CD14-positive monocyte (primary cell): ENCODE results near the gene TADA3. TPM values are rescaled to one million over a fixed set of nuclear protein-coding genes. Genes with fewer than 3 reads are reported as not detected.

Source experiments
- DNase-seq, 3 donors: peaks; one replicate each; pipeline ENCODE4 v3.0.0-alpha.2; 2011 to 2022
- H2AFZ ChIP-seq: 2 replicates; pipeline ENCODE4 v1.6.0; 2012; ENCODE audit warnings: mild to moderate bottlenecking, low read depth, low read length, inconsistent platforms; ENCODE audit not compliant: insufficient read depth, poor library complexity, severe bottlenecking
- H3K27ac ChIP-seq, 2 donors: 1 replicate in 1 of 2; 2 replicates in 1 of 2; pipeline ENCODE4 v1.5.1; 2012 to 2013; ENCODE audit warnings: low read length in 2 of 2, control low read depth in 1 of 2, inconsistent platforms in 1 of 2, low read depth in 1 of 2, mild to moderate bottlenecking in 1 of 2
- H3K27me3 ChIP-seq, 2 donors: one replicate each; pipeline versions ENCODE4 v1.6.0 to v1.6.1; 2011 to 2013; ENCODE audit warnings: low read length in 2 of 2; ENCODE audit not compliant: control insufficient read depth in 2 of 2, insufficient read depth in 2 of 2
- H3K36me3 ChIP-seq, 2 donors: replicated peaks in 1 of 2; 1 replicate in 1 of 2; 2 replicates in 1 of 2; pipeline versions ENCODE4 v1.5.1 to v1.6.1; 2012 to 2013; ENCODE audit warnings: low read length in 2 of 2, control low read depth in 1 of 2, inconsistent platforms in 1 of 2, mild to moderate bottlenecking in 1 of 2; ENCODE audit not compliant: insufficient read depth in 2 of 2, control insufficient read depth in 1 of 2
- H3K4me1 ChIP-seq, 2 donors: 1 replicate in 1 of 2; 2 replicates in 1 of 2; pipeline versions ENCODE4 v1.5.1 to v1.6.1; 2012 to 2013; ENCODE audit warnings: low read length in 2 of 2, control low read depth in 1 of 2, inconsistent platforms in 1 of 2, mild to moderate bottlenecking in 1 of 2, moderate library complexity in 1 of 2; ENCODE audit not compliant: insufficient read depth in 2 of 2, control insufficient read depth in 1 of 2
- H3K4me2 ChIP-seq: replicated peaks from 2 replicates; pipeline ENCODE3; 2012; ENCODE audit warnings: low read length, moderate library complexity, mild to moderate bottlenecking; ENCODE audit not compliant: poor library complexity, severe bottlenecking; ENCODE audit errors: extremely low read depth
- H3K4me3 ChIP-seq, 3 experiments: fragments of 200-600 bp in 1 of 3; sonication (generic) in 1 of 3; replicated peaks in 1 of 3; 1 replicate in 2 of 3; 2 replicates in 1 of 3; pipeline ENCODE4 v1.5.1; 2011 to 2013; ENCODE audit warnings: low read length in 3 of 3, mild to moderate bottlenecking in 3 of 3, control low read depth in 2 of 3, low read depth in 2 of 3, inconsistent platforms in 1 of 3, moderate library complexity in 1 of 3
- H3K79me2 ChIP-seq: 2 replicates; pipeline ENCODE4 v1.6.0; 2012; ENCODE audit warnings: mild to moderate bottlenecking, control low read depth, inconsistent platforms, low read length, moderate library complexity; ENCODE audit not compliant: insufficient read depth
- H3K9ac ChIP-seq: 2 replicates; pipeline ENCODE4 v1.6.0; 2017; ENCODE audit warnings: low read length, mild to moderate bottlenecking; ENCODE audit not compliant: insufficient read depth, poor library complexity, severe bottlenecking
- H3K9me3 ChIP-seq, 2 donors: replicated peaks in 1 of 2; 1 replicate in 1 of 2; 2 replicates in 1 of 2; pipeline versions ENCODE4 v1.5.1 to v1.6.1; 2012 to 2013; ENCODE audit warnings: low read length in 2 of 2, control low read depth in 1 of 2; ENCODE audit not compliant: control insufficient read depth in 1 of 2, insufficient read depth in 1 of 2
- H4K20me1 ChIP-seq: 2 replicates; pipeline ENCODE4 v1.6.0; 2012; ENCODE audit warnings: mild to moderate bottlenecking, low read length, control low read depth, moderate library complexity; ENCODE audit not compliant: insufficient read depth
- H3K27ac Mint-ChIP-seq, 7 donors: one replicate each; pipeline ENCODE4 v1.8.0; 2020; ENCODE audit warnings: mild to moderate bottlenecking in 7 of 7, mixed read lengths in 7 of 7, moderate library complexity in 6 of 7, inconsistent platforms in 2 of 7
- H3K27me3 Mint-ChIP-seq, 3 donors: one replicate each; pipeline ENCODE4 v1.8.0; 2021 to 2022; ENCODE audit warnings: low read depth in 3 of 3, mild to moderate bottlenecking in 3 of 3, mixed read lengths in 3 of 3, moderate library complexity in 3 of 3, inconsistent platforms in 1 of 3
- H3K36me3 Mint-ChIP-seq, 2 donors: one replicate each; pipeline ENCODE4 v1.8.0; 2020; ENCODE audit warnings: mixed read lengths in 2 of 2, inconsistent platforms in 1 of 2, mild to moderate bottlenecking in 1 of 2
- H3K4me1 Mint-ChIP-seq: one replicate; pipeline ENCODE4 v1.8.0; 2020; ENCODE audit warnings: mild to moderate bottlenecking, mixed read lengths
- H3K4me3 Mint-ChIP-seq, 2 donors: one replicate each; pipeline ENCODE4 v1.8.0; 2020; ENCODE audit warnings: mild to moderate bottlenecking in 2 of 2, mixed read lengths in 2 of 2, moderate library complexity in 1 of 2
- H3K9me3 Mint-ChIP-seq, 7 donors: one replicate each; pipeline ENCODE4 v1.8.0; 2020 to 2022; ENCODE audit warnings: mixed read lengths in 7 of 7, mild to moderate bottlenecking in 6 of 7, moderate library complexity in 6 of 7, inconsistent platforms in 2 of 7
- CTCF ChIP-seq: fragments of 200-600 bp; IDR thresholded peaks from one replicate; pipeline ENCODE4 v1.8.0; 2022; ENCODE audit warnings: antibody characterized with exemption, mild to moderate bottlenecking
- WGBS: methylation state at CpG from one replicate; pipeline ENCODE4 v1.1.5; 2013; ENCODE audit warnings: missing lambda C conversion rate; ENCODE audit not compliant: insufficient coverage; 5-methylcytosine and 5-hydroxymethylcytosine counted together
- intact Hi-C, 2 donors: fragments of 100-400 bp; cut with micrococcal nuclease; formaldehyde crosslinking; loops; one replicate each; pipeline versions ENCODE4 v1.15.0 to v1.15.1; 2023
- polyA plus RNA-seq, 3 donors: library from polyadenylated mRNA; depleted of rRNA in 1 of 3; unstranded in 2 of 3; stranded (reverse) in 1 of 3; fragments of 300-500 nt in 2 of 3; fragments of >200 nt in 1 of 3; fragmentation: Illumina TruSeq in 2 of 3; gene quantifications; 1 replicate in 2 of 3; 2 replicates in 1 of 3; pipeline ENCODE4 v1.2.3, GENCODE V29; 2012 to 2021

The TADA3 gene
- polyA plus RNA-seq, 3 donors: 36.1 to 47.2 (median 46.9) TPM

GRCh38 chr3:9787714-9788113, 4.6 kb downstream of the TADA3 start:
- peaks cover 17 to 18% of the 10 kb centered on the region in 2 donors for H3K4me1 ChIP-seq
- no peak overlapping the region for H3K9ac ChIP-seq
- no peak for DNase-seq
- H3K27me3 Mint-ChIP-seq: peaks cover 0 to under 1% (median 0%) of the 10 kb centered on the region in 3 donors
- peaks cover 55 to 76% of the 10 kb centered on the region in 2 donors for H3K36me3 Mint-ChIP-seq
- H2AFZ ChIP-seq: no peak overlapping the region
- H3K4me1 Mint-ChIP-seq: peaks cover 24% of the 10 kb centered on the region
- intact Hi-C loops: no loop called here
- no peak overlapping the region for H3K4me2 ChIP-seq
- H3K36me3 ChIP-seq: peaks cover 50 to 73% of the 10 kb centered on the region in 2 donors
- peaks cover 34% of the 10 kb centered on the region for H3K79me2 ChIP-seq
- TF ChIP-seq CTCF: no peak
- H3K4me3 ChIP-seq: no peak overlapping the region
- no peaks in the 10 kb centered on the region for H3K27me3 ChIP-seq
- no peak overlapping the region for H3K4me3 Mint-ChIP-seq
- H3K27ac Mint-ChIP-seq: peak overlapping the region in 6 of 7 donors; percentile 3 to 71 (median 22)
- no peaks in the 10 kb centered on the region for H4K20me1 ChIP-seq
- peak overlapping the region in 1 of 2 donors; percentile 30 for H3K27ac ChIP-seq
- 100% methylated on average over 4 of the region's 6 CpGs for WGBS
- no peaks in the 10 kb centered on the region for H3K9me3 ChIP-seq
- H3K9me3 Mint-ChIP-seq: peaks cover 0 to 4% (median 0%) of the 10 kb centered on the region in 7 donors

GRCh38 chr3:9786825-9787669, 5.2 kb downstream of the TADA3 start:
- no peaks in the 10 kb centered on the region for H3K27me3 ChIP-seq
- H3K9me3 ChIP-seq: no peaks in the 10 kb centered on the region
- no peak for DNase-seq
- H3K4me3 ChIP-seq: no peak overlapping the region
- WGBS: 100% methylated on average over 6 of the region's 13 CpGs
- peaks cover 30% of the 10 kb centered on the region for H3K4me1 Mint-ChIP-seq
- H3K4me2 ChIP-seq: no peak overlapping the region
- intact Hi-C loops: no loop called here
- peaks cover 31% of the 10 kb centered on the region for H3K79me2 ChIP-seq
- TF ChIP-seq CTCF: peak; percentile 54
- no peak overlapping the region for H3K9ac ChIP-seq
- peaks cover 50 to 76% of the 10 kb centered on the region in 2 donors for H3K36me3 ChIP-seq
- no peak overlapping the region for H3K4me3 Mint-ChIP-seq
- H3K9me3 Mint-ChIP-seq: peaks cover 0 to 4% (median 0%) of the 10 kb centered on the region in 7 donors
- H3K27ac ChIP-seq: no peak overlapping the region
- peaks cover 22 to 24% of the 10 kb centered on the region in 2 donors for H3K4me1 ChIP-seq
- H3K36me3 Mint-ChIP-seq: peaks cover 60 to 78% of the 10 kb centered on the region in 2 donors
- peak overlapping the region in 1 of 7 donors; percentile 3 for H3K27ac Mint-ChIP-seq
- H3K27me3 Mint-ChIP-seq: no peaks in the 10 kb centered on the region
- no peaks in the 10 kb centered on the region for H4K20me1 ChIP-seq
- no peak overlapping the region for H2AFZ ChIP-seq
